Right atrium auricular region (tissue), 2 donors: ENCODE results near the gene POLR3B. TPM values are rescaled to one million over a fixed set of nuclear protein-coding genes. Genes with fewer than 3 reads are reported as not detected.

Experiments
- DNase-seq: peaks from one replicate; pipeline ENCODE4 v3.0.0-alpha.2; 2019; ENCODE audit warnings: low spot score
- H3K27ac ChIP-seq, 2 donors: fragments of 200-600 bp; sonication (generic); 1 replicate in 1 of 2; 2 replicates in 1 of 2; pipeline ENCODE4 v1.5.1; 2016 to 2019
- H3K27me3 ChIP-seq, 2 donors: fragments of 200-600 bp; sonication (generic); one replicate each; pipeline versions ENCODE4 v1.5.1 to v1.6.0; 2017 to 2019
- H3K36me3 ChIP-seq: fragments of 200-600 bp; sonication (generic); one replicate; pipeline ENCODE4 v1.5.1; 2016
- H3K4me1 ChIP-seq, 2 donors: fragments of 200-600 bp; sonication (generic); one replicate each; pipeline versions ENCODE4 v1.5.1 to v1.6.0; 2017 to 2019
- H3K4me3 ChIP-seq, 2 donors: fragments of 200-600 bp; sonication (generic); 1 replicate in 1 of 2; 2 replicates in 1 of 2; pipeline ENCODE4 v1.5.1; 2017 to 2019; ENCODE audit warnings: mild to moderate bottlenecking in 1 of 2, moderate library complexity in 1 of 2
- H3K9me3 ChIP-seq, 2 donors: fragments of 200-600 bp; sonication (generic); one replicate each; pipeline ENCODE4 v1.5.1; 2019
- total RNA-seq, 2 donors: library from RNA; depleted of rRNA; stranded (reverse); fragments of >200 nt; gene quantifications; one replicate each; pipeline ENCODE4 v1.1.0, GENCODE V29; 2016
- TF ChIP-seq, protein P1 (sequence below), 2 donors: fragments of 200-600 bp; sonication (generic); IDR thresholded peaks; one replicate each; pipeline ENCODE4 v1.5.1; 2019; ENCODE audit warnings: antibody characterized with exemption in 2 of 2

POLR3B gene
- total RNA-seq, 2 donors from 2014 or later: 6.0 to 10.7 TPM

DNA sequence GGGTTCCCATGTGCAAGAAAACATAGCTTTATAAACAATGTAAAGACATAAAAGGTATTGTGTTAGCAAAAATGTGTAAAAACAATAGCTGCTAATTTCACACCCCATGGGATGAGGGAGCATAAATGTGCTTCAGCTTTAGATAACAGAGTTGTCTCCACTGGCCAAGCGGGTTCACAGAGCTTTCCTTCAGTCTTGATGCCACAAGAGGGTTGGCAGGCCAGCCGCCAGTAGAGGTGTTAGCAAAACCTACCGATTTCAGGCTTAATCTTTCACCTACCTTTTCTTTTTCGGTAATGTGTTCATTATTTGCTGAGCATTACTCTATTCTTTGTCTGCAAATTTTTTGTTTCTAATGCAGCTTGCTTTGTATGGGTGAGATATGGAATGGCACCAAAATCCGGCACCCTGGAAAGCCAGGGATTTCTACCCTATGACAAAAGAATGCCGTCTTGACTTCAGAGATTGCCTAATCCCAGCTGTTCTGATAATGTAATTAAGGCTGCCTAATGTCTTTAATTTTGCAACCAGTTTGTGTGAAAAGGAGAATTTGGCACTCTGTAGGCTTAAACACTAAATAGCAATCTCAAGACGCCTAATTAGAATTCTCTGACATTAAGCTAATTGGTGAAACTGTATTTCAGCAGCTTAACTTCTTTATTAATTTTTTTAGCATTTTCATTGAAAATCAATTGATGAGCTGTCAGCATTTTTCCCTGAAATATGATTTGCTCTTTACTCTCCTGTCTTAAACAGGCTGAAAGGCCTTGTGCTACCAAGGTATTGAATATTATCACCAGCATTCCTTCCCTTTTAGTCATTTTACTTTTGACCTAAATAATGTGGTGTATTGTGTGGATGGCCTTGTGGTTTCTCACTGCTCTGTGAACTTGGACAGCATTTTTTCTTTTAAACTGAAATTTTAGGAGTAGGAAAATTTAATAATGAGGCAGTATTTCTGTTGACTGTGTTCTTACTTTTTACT is 60.7 kb downstream of the POLR3B start:
- TF ChIP-seq, protein P1, sequence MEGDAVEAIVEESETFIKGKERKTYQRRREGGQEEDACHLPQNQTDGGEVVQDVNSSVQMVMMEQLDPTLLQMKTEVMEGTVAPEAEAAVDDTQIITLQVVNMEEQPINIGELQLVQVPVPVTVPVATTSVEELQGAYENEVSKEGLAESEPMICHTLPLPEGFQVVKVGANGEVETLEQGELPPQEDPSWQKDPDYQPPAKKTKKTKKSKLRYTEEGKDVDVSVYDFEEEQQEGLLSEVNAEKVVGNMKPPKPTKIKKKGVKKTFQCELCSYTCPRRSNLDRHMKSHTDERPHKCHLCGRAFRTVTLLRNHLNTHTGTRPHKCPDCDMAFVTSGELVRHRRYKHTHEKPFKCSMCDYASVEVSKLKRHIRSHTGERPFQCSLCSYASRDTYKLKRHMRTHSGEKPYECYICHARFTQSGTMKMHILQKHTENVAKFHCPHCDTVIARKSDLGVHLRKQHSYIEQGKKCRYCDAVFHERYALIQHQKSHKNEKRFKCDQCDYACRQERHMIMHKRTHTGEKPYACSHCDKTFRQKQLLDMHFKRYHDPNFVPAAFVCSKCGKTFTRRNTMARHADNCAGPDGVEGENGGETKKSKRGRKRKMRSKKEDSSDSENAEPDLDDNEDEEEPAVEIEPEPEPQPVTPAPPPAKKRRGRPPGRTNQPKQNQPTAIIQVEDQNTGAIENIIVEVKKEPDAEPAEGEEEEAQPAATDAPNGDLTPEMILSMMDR (IDR thresholded peaks at IDR 0.05): no peak

DNA sequence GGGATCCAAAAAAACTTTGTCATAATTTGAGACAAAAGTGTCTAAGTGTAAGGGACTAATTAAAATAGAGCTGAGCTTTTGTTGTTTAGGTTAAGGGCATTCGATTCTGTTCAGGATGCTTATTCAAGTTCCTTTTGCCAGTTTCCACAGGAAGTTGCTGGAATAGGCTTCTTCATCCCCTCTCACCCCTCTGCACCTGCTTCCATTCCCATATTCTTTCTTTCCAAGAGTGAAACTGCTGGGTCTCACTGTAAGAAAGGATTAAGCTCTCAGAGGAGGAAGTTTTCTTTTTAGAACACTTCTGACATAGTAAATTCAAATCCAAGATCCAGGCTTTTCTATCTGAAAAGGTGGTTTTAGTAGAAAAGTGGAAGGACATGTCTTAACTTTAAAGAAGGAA is 61.4 kb downstream of the POLR3B start:
- H3K4me3 ChIP-seq: no peak overlapping the region
- H3K4me1 ChIP-seq: peaks cover 0 to 14% of the 10 kb centered on the region in 2 donors
- no peaks in the 10 kb centered on the region for H3K9me3 ChIP-seq
- H3K36me3 ChIP-seq: no peaks in the 10 kb centered on the region
- peak overlapping the region in 1 of 2 donors; percentile 40 for H3K27ac ChIP-seq
- H3K27me3 ChIP-seq: no peaks in the 10 kb centered on the region
- DNase-seq: no peak
- TF ChIP-seq, protein P1 (IDR thresholded peaks at IDR 0.05): no peak

More for the DNA sequence above, 60.7 kb downstream of the POLR3B start:
- peak overlapping the region in 1 of 2 donors; percentile 40 for H3K27ac ChIP-seq
- no peak for DNase-seq
- peaks cover 0 to 14% of the 10 kb centered on the region in 2 donors for H3K4me1 ChIP-seq
- no peak overlapping the region for H3K4me3 ChIP-seq
- no peaks in the 10 kb centered on the region for H3K9me3 ChIP-seq
- H3K36me3 ChIP-seq: no peaks in the 10 kb centered on the region
- no peaks in the 10 kb centered on the region for H3K27me3 ChIP-seq

DNA sequence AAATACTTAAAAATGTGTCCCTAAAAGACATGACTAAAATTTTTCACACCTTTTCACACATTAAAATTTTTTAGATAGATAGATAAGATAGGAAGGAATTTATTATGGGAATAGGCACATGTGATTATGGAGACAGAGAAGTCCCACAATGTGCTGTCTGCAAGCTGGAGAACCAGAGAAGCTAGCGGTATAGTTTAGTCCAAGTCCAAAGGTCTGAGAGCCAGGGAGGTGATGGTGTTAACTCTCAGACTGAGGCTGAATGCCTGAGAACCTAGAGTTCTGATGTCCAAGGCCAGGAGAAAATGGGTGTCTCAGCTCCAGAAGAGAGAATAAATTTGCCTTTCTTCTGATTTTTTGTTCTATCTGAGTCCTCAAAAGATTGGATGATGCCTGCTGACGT is 65.7 kb downstream of the POLR3B start:
- no peak overlapping the region for H3K4me3 ChIP-seq
- TF ChIP-seq, protein P1 (IDR thresholded peaks at IDR 0.05): no peak
- DNase-seq: no peak
- no peaks in the 10 kb centered on the region for H3K27me3 ChIP-seq
- H3K9me3 ChIP-seq: no peaks in the 10 kb centered on the region
- H3K4me1 ChIP-seq: peaks cover 0 to 16% of the 10 kb centered on the region in 2 donors
- H3K27ac ChIP-seq: no peak overlapping the region
- no peaks in the 10 kb centered on the region for H3K36me3 ChIP-seq

DNA sequence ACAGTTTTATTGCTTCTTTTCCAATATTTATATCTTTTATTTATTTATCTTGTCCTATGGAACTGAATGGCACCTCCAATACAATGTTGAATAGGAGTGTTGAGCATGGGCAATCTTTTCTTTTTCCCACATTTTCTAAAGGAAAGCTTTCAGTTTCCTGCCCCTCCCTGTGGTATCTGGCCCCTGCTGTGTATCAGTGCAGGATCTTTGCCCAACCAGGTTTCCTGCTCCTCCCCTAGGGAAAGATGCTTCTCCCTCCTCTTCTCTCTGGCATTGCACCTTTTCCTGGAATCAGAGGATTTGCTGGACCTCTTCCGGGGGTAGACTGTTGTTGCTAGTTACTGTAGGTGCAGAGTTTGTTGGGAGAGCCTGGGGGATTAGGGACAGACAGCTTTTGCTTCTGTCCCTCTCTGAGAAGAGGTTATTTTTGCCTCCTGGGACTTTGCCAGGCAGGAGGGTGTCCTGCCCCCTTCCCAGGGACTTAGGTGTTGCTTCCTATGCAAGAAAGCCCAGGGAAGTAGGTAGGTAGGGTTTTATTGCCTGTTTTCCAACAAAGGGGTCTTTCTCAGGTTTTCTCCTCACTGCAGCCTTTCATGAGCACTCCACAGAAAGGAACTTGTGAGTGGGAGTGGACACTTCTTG is 67.6 kb downstream of the POLR3B start:
- DNase-seq: no peak
- H3K27ac ChIP-seq: peak overlapping the region in 1 of 2 donors; percentile 66
- peaks cover 0 to 13% of the 10 kb centered on the region in 2 donors for H3K4me1 ChIP-seq
- H3K9me3 ChIP-seq: no peaks in the 10 kb centered on the region
- no peaks in the 10 kb centered on the region for H3K27me3 ChIP-seq
- no peaks in the 10 kb centered on the region for H3K36me3 ChIP-seq
- H3K4me3 ChIP-seq: no peak overlapping the region
- TF ChIP-seq, protein P1 (IDR thresholded peaks at IDR 0.05): no peak

DNA sequence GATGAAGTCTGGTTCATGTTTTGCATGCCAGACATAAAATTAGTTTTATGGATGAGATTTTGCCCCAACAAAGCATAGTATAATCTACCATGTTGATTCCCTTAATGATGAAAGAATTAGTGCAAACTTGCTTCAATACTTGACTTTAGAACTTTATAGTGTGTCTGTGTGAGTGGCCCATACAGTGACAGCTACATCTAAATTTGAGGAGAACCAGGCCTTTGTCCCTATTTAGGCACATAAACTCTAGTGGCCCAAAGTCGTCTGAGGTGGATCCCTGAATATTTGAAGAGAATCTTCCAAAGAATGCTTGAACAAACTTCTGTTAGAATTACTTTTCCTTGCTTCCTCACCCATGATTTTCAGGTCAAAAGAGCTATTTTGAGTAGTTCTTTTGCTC is 70.4 kb downstream of the POLR3B start:
- DNase-seq: no peak
- Histone ChIP-seq H3K27me3 (no peaks in the 10 kb centered on the region), H3K36me3 (no peaks in the 10 kb centered on the region), H3K27ac (peak overlapping the region in 1 of 2 donors; percentile 23), H3K4me3 (no peak overlapping the region), H3K4me1 (peaks cover 0 to 13% of the 10 kb centered on the region in 2 donors), H3K9me3 (no peaks in the 10 kb centered on the region)
- TF ChIP-seq, protein P1 (IDR thresholded peaks at IDR 0.05): no peak
